ENCODE results near the gene GSTCD. TPM values are rescaled to one million over a fixed set of nuclear protein-coding genes. Genes with fewer than 3 reads are reported as not detected.

GSTCD gene
- total and polyA plus RNA-seq, 9 of the 15 experiments (the other 6 are each of a cell fraction or from before 2014, with no cell fraction given), result 4.5 to 36.3 (median 16.0) TPM

DNA sequence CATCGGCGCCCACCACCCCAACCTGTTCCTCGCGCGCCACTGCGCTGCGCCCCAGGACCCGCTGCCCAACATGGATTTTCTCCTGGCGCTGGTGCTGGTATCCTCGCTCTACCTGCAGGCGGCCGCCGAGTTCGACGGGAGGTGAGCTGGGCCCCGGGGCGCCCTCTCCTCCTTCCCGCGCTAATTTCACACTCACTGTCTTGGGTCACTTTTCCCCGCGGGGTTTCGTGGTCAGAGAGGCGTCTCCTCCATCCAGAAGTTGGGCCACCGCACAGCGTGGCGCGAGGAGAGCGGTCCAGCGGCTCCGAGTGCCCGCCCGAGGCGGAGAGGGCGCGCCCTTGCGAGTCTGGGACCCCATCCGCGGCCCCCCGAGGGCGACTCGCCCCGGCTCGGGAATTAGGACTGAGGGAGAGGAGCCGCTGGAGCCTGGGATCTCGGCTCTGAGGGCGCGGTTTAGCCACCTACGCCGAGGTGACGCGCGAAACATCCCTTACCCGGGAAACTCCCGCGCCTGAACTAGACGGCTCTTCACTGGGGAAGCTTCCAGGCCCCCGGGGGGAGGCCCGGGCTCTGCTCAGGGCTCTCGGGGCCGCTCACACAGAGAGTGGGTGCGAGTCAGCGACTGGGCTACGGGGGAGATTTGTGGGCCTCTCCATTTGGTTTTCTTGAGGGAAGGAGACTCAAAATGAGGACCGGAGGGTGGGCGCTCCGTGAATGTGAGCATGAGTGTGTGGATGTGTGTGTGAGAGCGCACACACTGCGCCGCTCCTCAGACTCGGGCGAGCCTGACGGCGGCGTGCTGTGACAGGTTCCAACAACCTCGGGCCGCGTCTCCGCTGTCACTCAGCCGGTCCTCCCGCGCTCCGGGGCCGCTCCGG, 187.2 kb downstream of the GSTCD start (continued):
- TF ChIP-seq ZBTB40 (IDR thresholded peaks at IDR 0.05) (no peak), ZBTB40 (CRISPR knock-in tag; IDR thresholded peaks at IDR 0.05) (no peak), PATZ1 (CRISPR knock-in tag; IDR thresholded peaks at IDR 0.05; ENCODE audit: borderline replicate concordance) (no peak), PHF20 (IDR thresholded peaks at IDR 0.05; ENCODE audit: partially characterized antibody) (no peak), ZNF165 (CRISPR knock-in tag; IDR thresholded peaks at IDR 0.05; ENCODE audit: borderline replicate concordance) (no peak), MYBL2 (IDR thresholded peaks at IDR 0.05; ENCODE audit: low read depth) (no peak), MYBL2 (CRISPR knock-in tag; IDR thresholded peaks at IDR 0.05; ENCODE audit: borderline replicate concordance) (no peak), RAD21 (CRISPR knock-in tag; conservative IDR thresholded peaks at IDR 0.05 in 1 of 2, IDR thresholded peaks at IDR 0.05 in 1 of 2) (no peak), SPI1 (IDR thresholded peaks at IDR 0.05; ENCODE audit: borderline replicate concordance, low read depth, low read length) (no peak), BRF2 (IDR thresholded peaks at IDR 0.05; ENCODE audit: borderline replicate concordance, insufficient read depth, insufficient read length) (no peak)
- TF ChIP-seq, protein P1, sequence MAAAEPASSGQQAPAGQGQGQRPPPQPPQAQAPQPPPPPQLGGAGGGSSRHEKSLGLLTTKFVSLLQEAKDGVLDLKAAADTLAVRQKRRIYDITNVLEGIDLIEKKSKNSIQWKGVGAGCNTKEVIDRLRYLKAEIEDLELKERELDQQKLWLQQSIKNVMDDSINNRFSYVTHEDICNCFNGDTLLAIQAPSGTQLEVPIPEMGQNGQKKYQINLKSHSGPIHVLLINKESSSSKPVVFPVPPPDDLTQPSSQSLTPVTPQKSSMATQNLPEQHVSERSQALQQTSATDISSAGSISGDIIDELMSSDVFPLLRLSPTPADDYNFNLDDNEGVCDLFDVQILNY (CRISPR knock-in tag; IDR thresholded peaks at IDR 0.05), result no peak
